B cell (primary cell): ENCODE data around the gene WDR75. TPM values are rescaled to one million over a fixed set of nuclear protein-coding genes. Genes with fewer than 3 reads are reported as not detected.

ENCODE experiments used
- ATAC-seq: fragments of 200-7000 bp; cut with Tn5 transposase; one replicate; pipeline ENCODE4 v1.10.0; 2021; ENCODE audit warnings: low read depth, mild to moderate bottlenecking, moderate number of reproducible peaks, moderate library complexity
- CTCF ChIA-PET: fragments of 350-600 bp; sonication (Branson Sonifier 250); formaldehyde crosslinking; loops from one replicate; lab custom pipeline; 2021; ENCODE audit warnings: antibody characterized with exemption, inconsistent platforms; lab: Charles Lee
- POLR2A ChIA-PET: fragments of 350-600 bp; sonication (Branson Sonifier 250); formaldehyde crosslinking; loops from one replicate; lab custom pipeline; 2021; ENCODE audit warnings: antibody characterized with exemption; lab: Charles Lee
- DNase-seq: peaks from one replicate; pipeline ENCODE4 v3.0.0; 2013
- H2AFZ ChIP-seq: 2 replicates; pipeline ENCODE4 v1.6.1; 2012; ENCODE audit warnings: mild to moderate bottlenecking, low read depth, low read length; ENCODE audit not compliant: insufficient read depth, poor library complexity, severe bottlenecking
- H3K27ac ChIP-seq, 2 donors: 1 replicate in 1 of 2; 2 replicates in 1 of 2; pipeline ENCODE4 v1.5.1; 2012 to 2013; ENCODE audit warnings: low read length in 2 of 2, mild to moderate bottlenecking in 2 of 2, moderate library complexity in 1 of 2
- H3K27me3 ChIP-seq, 4 experiments: fragments of 200-600 bp in 1 of 4; sonication (generic) in 1 of 4; replicated peaks in 1 of 4; 1 replicate in 2 of 4; 2 replicates in 2 of 4; pipeline versions ENCODE4 v1.6.1 to v1.7.0; 2013 to 2016; ENCODE audit warnings: low read length in 3 of 4, mild to moderate bottlenecking in 2 of 4, mixed read lengths in 1 of 4, moderate library complexity in 1 of 4; ENCODE audit not compliant: insufficient read depth in 4 of 4, control insufficient read depth in 3 of 4; ENCODE audit errors: control extremely low read depth in 1 of 4
- H3K36me3 ChIP-seq, 2 experiments: replicated peaks in 1 of 2; 1 replicate in 1 of 2; 2 replicates in 1 of 2; pipeline versions ENCODE4 v1.6.1 to v1.7.1; 2013; ENCODE audit warnings: low read length in 1 of 2; ENCODE audit not compliant: insufficient read depth in 2 of 2, control insufficient read depth in 1 of 2; ENCODE audit errors: control extremely low read depth in 1 of 2, extremely low read depth in 1 of 2
- H3K4me1 ChIP-seq, 2 donors: fragments of 200-600 bp in 1 of 2; sonication (generic) in 1 of 2; 1 replicate in 1 of 2; 2 replicates in 1 of 2; pipeline versions ENCODE4 v1.5.1 to v1.6.1; 2013 to 2017; ENCODE audit warnings: low read length in 2 of 2; ENCODE audit not compliant: control insufficient read depth in 2 of 2, insufficient read depth in 2 of 2
- H3K4me2 ChIP-seq: replicated peaks from 2 replicates; pipeline ENCODE3; 2012; ENCODE audit warnings: mild to moderate bottlenecking, low read depth, low read length; ENCODE audit not compliant: poor library complexity, severe bottlenecking
- H3K4me3 ChIP-seq, 5 experiments: fragments of 200-600 bp in 1 of 5; sonication (generic) in 1 of 5; 1 replicate in 3 of 5; 2 replicates in 2 of 5; pipeline versions ENCODE4 v1.5.1 to v1.7.0; 2011 to 2016; ENCODE audit warnings: low read length in 4 of 5, mild to moderate bottlenecking in 4 of 5, low read depth in 2 of 5, control low read depth in 1 of 5, moderate library complexity in 1 of 5; ENCODE audit not compliant: insufficient read depth in 1 of 5; ENCODE audit errors: control extremely low read depth in 1 of 5, extremely low read depth in 1 of 5
- H3K79me2 ChIP-seq: fragments of 200-600 bp; sonication (generic); one replicate; pipeline ENCODE4 v1.6.0; 2016; ENCODE audit warnings: low read length; ENCODE audit not compliant: control insufficient read depth, insufficient read depth
- H3K9ac ChIP-seq: fragments of 200-600 bp; sonication (generic); 2 replicates; pipeline ENCODE4 v1.6.1; 2017; ENCODE audit warnings: mild to moderate bottlenecking, low read length, moderate library complexity
- H3K9me3 ChIP-seq, 3 donors: one replicate each; pipeline versions ENCODE4 v1.6.1 to v1.7.1; 2013; ENCODE audit warnings: low read length in 2 of 3; ENCODE audit not compliant: control insufficient read depth in 2 of 3, insufficient read depth in 1 of 3; ENCODE audit errors: control extremely low read depth in 1 of 3
- H4K20me1 ChIP-seq: 2 replicates; pipeline ENCODE4 v1.6.0; 2012; ENCODE audit warnings: mild to moderate bottlenecking, low read length; ENCODE audit not compliant: insufficient read depth, control insufficient read depth, poor library complexity, severe bottlenecking
- H3K27ac Mint-ChIP-seq: one replicate; pipeline ENCODE4 v1.8.0; 2021; ENCODE audit warnings: mixed read lengths
- H3K27me3 Mint-ChIP-seq: one replicate; pipeline ENCODE4 v1.8.0; 2021; ENCODE audit warnings: mixed read lengths
- H3K4me1 Mint-ChIP-seq: one replicate; pipeline ENCODE4 v1.8.0; 2021; ENCODE audit warnings: mixed read lengths
- H3K4me3 Mint-ChIP-seq: one replicate; pipeline ENCODE4 v1.8.0; 2021; ENCODE audit warnings: mixed read lengths
- H3K9me3 Mint-ChIP-seq: one replicate; pipeline ENCODE4 v1.8.0; 2022; ENCODE audit warnings: mixed read lengths; ENCODE audit not compliant: insufficient read depth
- CTCF ChIP-seq: fragments of 200-600 bp; IDR thresholded peaks from one replicate; pipeline ENCODE4 v1.8.0; 2022; ENCODE audit warnings: antibody characterized with exemption, mild to moderate bottlenecking
- EZH2 ChIP-seq: IDR thresholded peaks from 2 replicates; pipeline ENCODE4 v1.6.1; 2012; ENCODE audit warnings: borderline replicate concordance, low read depth, mild to moderate bottlenecking, moderate library complexity, low read length; ENCODE audit not compliant: insufficient read depth, poor library complexity, severe bottlenecking
- WGBS: methylation state at CpG from one replicate; pipeline ENCODE4 v1.1.5; 2013; ENCODE audit warnings: missing lambda C conversion rate; ENCODE audit not compliant: insufficient coverage; 5-methylcytosine and 5-hydroxymethylcytosine counted together
- intact Hi-C: fragments of 100-400 bp; cut with micrococcal nuclease; formaldehyde crosslinking; loops from one replicate; pipeline ENCODE4 v1.10.0; 2022
- polyA plus RNA-seq: library from polyadenylated mRNA; depleted of rRNA; stranded (reverse); fragments of >200 nt; gene quantifications from 2 replicates; pipeline ENCODE4 v1.2.3, GENCODE V29; 2012
- total RNA-seq, 2 donors: library from RNA; stranded (reverse); fragments of 120-200 nt in 1 of 2; gene quantifications; 1 replicate in 1 of 2; 2 replicates in 1 of 2; pipeline versions ENCODE4 v1.2.3 to v1.2.4, GENCODE V29; 2013 to 2022

The WDR75 gene
- total and polyA plus RNA-seq, 2 donors (not counting 1 experiment from before 2014, with no cell fraction given), result 17.6 to 51.2 TPM

- Mint-ChIP-seq H3K27ac (no peak overlapping the region), H3K9me3 (no peaks in the 10 kb centered on the region)
Observed at GRCh38 chr2:189466656-189467055, 25.4 kb downstream of the WDR75 start.

GRCh38 chr2:189467160-189467559, 25.9 kb downstream of the WDR75 start:
- Histone ChIP-seq H3K4me1 (peaks cover 0 to 5% of the 10 kb centered on the region in 2 donors), H3K27ac (no peak overlapping the region), H3K9ac (no peak overlapping the region), H3K36me3 (peaks cover 27 to 86% of the 10 kb centered on the region in 2 experiments), H3K4me3 (no peak overlapping the region), H3K9me3 (no peaks in the 10 kb centered on the region), H4K20me1 (no peaks in the 10 kb centered on the region), H3K79me2 (no peaks in the 10 kb centered on the region), H3K27me3 (no peaks in the 10 kb centered on the region), H2AFZ (no peak overlapping the region), H3K4me2 (no peak overlapping the region)
- peaks cover 22% of the 10 kb centered on the region for H3K4me1 Mint-ChIP-seq
- ChIA-PET CTCF (no interaction called here), POLR2A (no interaction called here)
- ATAC-seq (no peak), DNase-seq (no peak)
- WGBS, result no CpG with 5 or more reads among the region's 1 CpG
- no peak for TF ChIP-seq CTCF
- TF ChIP-seq EZH2, result no peak
- H3K27me3 Mint-ChIP-seq, result no peaks in the 10 kb centered on the region
- H3K9me3 Mint-ChIP-seq, result no peaks in the 10 kb centered on the region
- intact Hi-C loops, result no loop called here
- no peak overlapping the region for H3K27ac Mint-ChIP-seq
- no peak overlapping the region for H3K4me3 Mint-ChIP-seq

More at GRCh38 chr2:189466656-189467055, 25.4 kb downstream of the WDR75 start:
- Histone ChIP-seq H3K4me1 (peaks cover 0 to 5% of the 10 kb centered on the region in 2 donors), H4K20me1 (no peaks in the 10 kb centered on the region), H3K36me3 (peaks cover 29 to 85% of the 10 kb centered on the region in 2 experiments), H3K27me3 (no peaks in the 10 kb centered on the region), H3K4me2 (no peak overlapping the region), H3K79me2 (no peaks in the 10 kb centered on the region), H2AFZ (no peak overlapping the region), H3K4me3 (no peak overlapping the region), H3K9me3 (no peaks in the 10 kb centered on the region), H3K27ac (no peak overlapping the region), H3K9ac (no peak overlapping the region)
- peak; percentile 32 for TF ChIP-seq CTCF
- no peak for TF ChIP-seq EZH2
- H3K27me3 Mint-ChIP-seq, result no peaks in the 10 kb centered on the region
- ChIA-PET POLR2A (no interaction called here), CTCF (no interaction called here)
- no peak for ATAC-seq
- peaks cover 22% of the 10 kb centered on the region for H3K4me1 Mint-ChIP-seq
- no peak for DNase-seq
- intact Hi-C loops, result no loop called here
- no peak overlapping the region for H3K4me3 Mint-ChIP-seq
